ENCODE data around the gene MAS1.

MAS1 gene

GRCh38 chr6:159865226-159865920, 25.4 kb upstream of the MAS1 start:
- no peaks in the 10 kb centered on the region for H3K27me3 ChIP-seq (ENCODE audit: control insufficient read depth, insufficient read depth, low read length)
- no peaks in the 10 kb centered on the region for H3K9me3 ChIP-seq (ENCODE audit: control insufficient read depth, insufficient read depth, low read length)
- H3K4me3 ChIP-seq (ENCODE audit: low read depth, low read length): no peak overlapping the region
- no peaks in the 10 kb centered on the region for H3K36me3 ChIP-seq (ENCODE audit: control insufficient read depth, insufficient read depth, low read length)
- no peaks in the 10 kb centered on the region for H3K4me1 ChIP-seq (ENCODE audit: control insufficient read depth, insufficient read depth, low read length)
- H3K9ac ChIP-seq (ENCODE audit: low read depth, low read length): no peak overlapping the region

DNA sequence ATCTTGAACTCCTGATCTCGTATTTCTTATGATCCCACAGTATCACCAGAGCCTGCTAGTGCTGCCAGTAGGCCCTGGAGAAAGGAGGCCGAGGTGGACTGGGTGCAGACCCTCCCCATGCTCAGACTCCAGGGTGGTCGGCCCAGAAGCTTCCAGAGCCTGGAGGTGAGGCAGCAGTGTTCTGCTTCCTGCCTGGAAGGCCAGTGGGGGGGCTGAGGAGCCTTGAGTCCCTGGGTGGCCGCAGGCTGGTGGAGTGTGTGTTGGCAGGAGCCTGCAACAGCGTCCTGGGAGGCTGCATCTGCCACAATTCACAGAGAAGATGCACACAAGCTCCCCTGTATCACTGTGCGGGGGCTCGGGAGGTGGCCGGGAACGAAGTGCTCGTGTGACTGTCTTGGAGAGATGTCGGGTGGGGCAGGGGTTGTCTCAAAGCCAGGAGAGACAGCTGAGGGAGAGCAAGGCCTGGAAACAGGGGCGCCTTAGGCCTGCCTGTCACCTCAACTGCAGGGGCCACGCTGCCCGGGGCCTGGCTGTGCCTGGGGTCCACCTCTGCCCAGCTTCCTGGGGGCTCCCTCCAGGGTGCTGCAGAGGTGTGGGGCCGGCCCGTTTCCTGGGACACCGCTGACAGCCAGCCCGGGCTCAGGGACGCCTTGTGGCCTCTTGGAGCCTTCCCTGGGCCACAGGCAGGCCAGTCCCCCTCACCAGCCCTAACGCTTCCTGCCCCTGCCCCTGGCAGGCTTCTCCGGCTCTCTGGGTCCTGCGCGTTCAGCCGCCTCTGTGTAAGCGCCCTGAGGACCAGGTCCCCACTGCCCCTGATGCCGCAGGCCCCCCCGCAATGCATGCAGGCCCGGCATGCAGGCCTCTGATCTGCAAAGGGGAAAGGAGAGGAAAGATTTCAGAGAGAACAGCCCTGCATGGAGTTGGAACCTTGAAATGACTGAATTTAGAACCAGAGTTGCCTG, 24.2 kb upstream of the MAS1 start:
- Histone ChIP-seq H3K27me3 (ENCODE audit: control insufficient read depth, insufficient read depth, low read length) (no peaks in the 10 kb centered on the region), H3K4me3 (ENCODE audit: low read depth, low read length) (no peak overlapping the region), H3K9me3 (ENCODE audit: control insufficient read depth, insufficient read depth, low read length) (no peaks in the 10 kb centered on the region), H3K4me1 (ENCODE audit: control insufficient read depth, insufficient read depth, low read length) (no peaks in the 10 kb centered on the region), H3K9ac (ENCODE audit: low read depth, low read length) (no peak overlapping the region), H3K36me3 (ENCODE audit: control insufficient read depth, insufficient read depth, low read length) (no peaks in the 10 kb centered on the region)

DNA sequence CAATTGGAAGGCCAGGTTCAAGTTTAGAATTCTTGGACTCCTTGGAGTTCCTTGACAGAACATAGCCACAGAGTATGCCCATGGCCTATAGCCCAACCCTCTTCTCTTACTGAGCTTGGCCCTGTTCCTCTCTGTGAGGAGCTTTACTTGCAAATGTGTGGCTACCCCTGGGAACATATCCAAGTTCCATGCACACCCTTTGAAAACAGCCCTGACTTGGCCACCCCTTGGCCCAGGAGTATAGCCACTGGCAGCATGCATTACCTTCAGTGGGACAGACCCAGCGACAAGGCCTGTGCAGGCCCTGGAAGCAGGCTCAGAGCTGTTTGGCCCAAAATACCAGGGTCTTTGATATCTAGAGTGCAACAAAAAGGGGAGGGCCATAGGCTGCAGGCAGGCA, 19.5 kb upstream of the MAS1 start:
- H3K9me3 ChIP-seq (ENCODE audit: control insufficient read depth, insufficient read depth, low read length): no peaks in the 10 kb centered on the region
- no peak overlapping the region for H3K9ac ChIP-seq (ENCODE audit: low read depth, low read length)
- H3K36me3 ChIP-seq (ENCODE audit: control insufficient read depth, insufficient read depth, low read length): no peaks in the 10 kb centered on the region
- peaks cover 7% of the 10 kb centered on the region for H3K4me1 ChIP-seq (ENCODE audit: control insufficient read depth, insufficient read depth, low read length)
- no peaks in the 10 kb centered on the region for H3K27me3 ChIP-seq (ENCODE audit: control insufficient read depth, insufficient read depth, low read length)
- no peak overlapping the region for H3K4me3 ChIP-seq (ENCODE audit: low read depth, low read length)

- H3K9me3 ChIP-seq (ENCODE audit: control insufficient read depth, insufficient read depth, low read length): no peaks in the 10 kb centered on the region
- H3K4me3 ChIP-seq (ENCODE audit: low read depth, low read length): no peak overlapping the region
- H3K27me3 ChIP-seq (ENCODE audit: control insufficient read depth, insufficient read depth, low read length): no peaks in the 10 kb centered on the region
- no peak overlapping the region for H3K9ac ChIP-seq (ENCODE audit: low read depth, low read length)
- H3K36me3 ChIP-seq (ENCODE audit: control insufficient read depth, insufficient read depth, low read length): no peaks in the 10 kb centered on the region
- peaks cover 7% of the 10 kb centered on the region for H3K4me1 ChIP-seq (ENCODE audit: control insufficient read depth, insufficient read depth, low read length)
Measured at GRCh38 chr6:159871906-159872305, 18.9 kb upstream of the MAS1 start.

DNA sequence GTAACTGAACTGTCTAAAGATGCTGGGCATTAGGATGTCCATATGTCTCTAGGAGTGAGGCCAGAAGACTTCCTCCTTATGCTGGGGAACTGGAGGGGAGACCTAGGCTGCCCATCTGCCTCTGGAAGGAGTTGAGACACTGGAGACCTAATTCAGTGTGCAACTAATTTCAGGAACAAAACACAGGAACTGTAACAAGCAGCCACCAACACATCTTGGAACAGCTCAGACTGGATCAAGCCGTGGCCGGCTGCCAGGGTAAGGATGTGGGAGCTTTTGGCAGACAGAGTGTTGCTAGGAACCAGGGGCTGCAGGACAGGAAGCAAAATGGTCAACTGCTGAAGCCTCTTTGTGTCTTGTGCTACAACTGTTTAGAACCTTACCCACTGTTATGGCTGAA, 16.4 kb upstream of the MAS1 start:
- no peaks in the 10 kb centered on the region for H3K27me3 ChIP-seq (ENCODE audit: control insufficient read depth, insufficient read depth, low read length)
- no peaks in the 10 kb centered on the region for H3K36me3 ChIP-seq (ENCODE audit: control insufficient read depth, insufficient read depth, low read length)
- no peaks in the 10 kb centered on the region for H3K9me3 ChIP-seq (ENCODE audit: control insufficient read depth, insufficient read depth, low read length)
- peaks cover 7% of the 10 kb centered on the region for H3K4me1 ChIP-seq (ENCODE audit: control insufficient read depth, insufficient read depth, low read length)
- no peak overlapping the region for H3K4me3 ChIP-seq (ENCODE audit: low read depth, low read length)
- H3K9ac ChIP-seq (ENCODE audit: low read depth, low read length): no peak overlapping the region

GRCh38 chr6:159875194-159875593, 15.6 kb upstream of the MAS1 start:
- Histone ChIP-seq H3K9ac (ENCODE audit: low read depth, low read length) (no peak overlapping the region), H3K36me3 (ENCODE audit: control insufficient read depth, insufficient read depth, low read length) (no peaks in the 10 kb centered on the region), H3K9me3 (ENCODE audit: control insufficient read depth, insufficient read depth, low read length) (no peaks in the 10 kb centered on the region), H3K27me3 (ENCODE audit: control insufficient read depth, insufficient read depth, low read length) (no peaks in the 10 kb centered on the region), H3K4me1 (ENCODE audit: control insufficient read depth, insufficient read depth, low read length) (peaks cover 7% of the 10 kb centered on the region), H3K4me3 (ENCODE audit: low read depth, low read length) (no peak overlapping the region)

GRCh38 chr6:159876242-159876641, 14.5 kb upstream of the MAS1 start:
- Histone ChIP-seq H3K36me3 (ENCODE audit: control insufficient read depth, insufficient read depth, low read length) (no peaks in the 10 kb centered on the region), H3K9ac (ENCODE audit: low read depth, low read length) (no peak overlapping the region), H3K27me3 (ENCODE audit: control insufficient read depth, insufficient read depth, low read length) (no peaks in the 10 kb centered on the region), H3K4me3 (ENCODE audit: low read depth, low read length) (no peak overlapping the region), H3K9me3 (ENCODE audit: control insufficient read depth, insufficient read depth, low read length) (no peaks in the 10 kb centered on the region), H3K4me1 (ENCODE audit: control insufficient read depth, insufficient read depth, low read length) (peaks cover 7% of the 10 kb centered on the region)

DNA sequence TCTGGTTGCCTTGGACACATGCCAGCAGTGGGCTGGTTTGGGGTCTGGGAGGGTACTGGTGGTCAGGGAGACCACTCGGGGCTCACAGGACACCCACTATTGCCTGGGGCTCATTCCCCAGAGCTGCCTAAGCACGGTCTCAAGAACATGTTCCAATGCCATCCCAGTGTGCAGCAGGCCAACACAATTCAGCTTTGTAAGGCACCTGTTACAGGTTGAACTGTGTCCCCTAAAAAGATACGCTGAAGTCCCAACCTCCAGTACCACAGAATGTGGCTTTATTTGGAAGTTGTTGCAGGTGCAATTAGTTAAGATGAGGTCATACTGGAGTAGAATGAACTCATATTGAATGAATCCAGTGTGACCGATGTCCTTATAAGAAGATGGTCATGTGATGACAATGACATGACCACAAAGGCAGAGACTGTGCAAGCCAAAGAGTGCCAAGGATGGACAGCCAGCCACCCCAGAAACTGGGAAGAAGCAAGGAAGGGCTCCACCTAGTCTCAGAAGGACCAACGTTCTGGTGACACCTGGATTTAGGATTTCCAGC, 13.5 kb upstream of the MAS1 start:
- peaks cover 7% of the 10 kb centered on the region for H3K4me1 ChIP-seq (ENCODE audit: control insufficient read depth, insufficient read depth, low read length)
- no peak overlapping the region for H3K9ac ChIP-seq (ENCODE audit: low read depth, low read length)
- H3K27me3 ChIP-seq (ENCODE audit: control insufficient read depth, insufficient read depth, low read length): no peaks in the 10 kb centered on the region
- H3K4me3 ChIP-seq (ENCODE audit: low read depth, low read length): no peak overlapping the region
- no peaks in the 10 kb centered on the region for H3K36me3 ChIP-seq (ENCODE audit: control insufficient read depth, insufficient read depth, low read length)
- H3K9me3 ChIP-seq (ENCODE audit: control insufficient read depth, insufficient read depth, low read length): no peaks in the 10 kb centered on the region

- no peaks in the 10 kb centered on the region for H3K36me3 ChIP-seq (ENCODE audit: control insufficient read depth, insufficient read depth, low read length)
- no peak overlapping the region for H3K9ac ChIP-seq (ENCODE audit: low read depth, low read length)
- peaks cover 7% of the 10 kb centered on the region for H3K4me1 ChIP-seq (ENCODE audit: control insufficient read depth, insufficient read depth, low read length)
- H3K9me3 ChIP-seq (ENCODE audit: control insufficient read depth, insufficient read depth, low read length): no peaks in the 10 kb centered on the region
- no peaks in the 10 kb centered on the region for H3K27me3 ChIP-seq (ENCODE audit: control insufficient read depth, insufficient read depth, low read length)
- no peak overlapping the region for H3K4me3 ChIP-seq (ENCODE audit: low read depth, low read length)
Measured at GRCh38 chr6:159878341-159878740, 12.4 kb upstream of the MAS1 start.

- no peak overlapping the region for H3K9ac ChIP-seq (ENCODE audit: low read depth, low read length)
- peaks cover 7% of the 10 kb centered on the region for H3K4me1 ChIP-seq (ENCODE audit: control insufficient read depth, insufficient read depth, low read length)
- H3K9me3 ChIP-seq (ENCODE audit: control insufficient read depth, insufficient read depth, low read length): no peaks in the 10 kb centered on the region
- no peaks in the 10 kb centered on the region for H3K36me3 ChIP-seq (ENCODE audit: control insufficient read depth, insufficient read depth, low read length)
- no peak overlapping the region for H3K4me3 ChIP-seq (ENCODE audit: low read depth, low read length)
- H3K27me3 ChIP-seq (ENCODE audit: control insufficient read depth, insufficient read depth, low read length): no peaks in the 10 kb centered on the region
Measured at GRCh38 chr6:159879856-159880255, 10.9 kb upstream of the MAS1 start.

DNA sequence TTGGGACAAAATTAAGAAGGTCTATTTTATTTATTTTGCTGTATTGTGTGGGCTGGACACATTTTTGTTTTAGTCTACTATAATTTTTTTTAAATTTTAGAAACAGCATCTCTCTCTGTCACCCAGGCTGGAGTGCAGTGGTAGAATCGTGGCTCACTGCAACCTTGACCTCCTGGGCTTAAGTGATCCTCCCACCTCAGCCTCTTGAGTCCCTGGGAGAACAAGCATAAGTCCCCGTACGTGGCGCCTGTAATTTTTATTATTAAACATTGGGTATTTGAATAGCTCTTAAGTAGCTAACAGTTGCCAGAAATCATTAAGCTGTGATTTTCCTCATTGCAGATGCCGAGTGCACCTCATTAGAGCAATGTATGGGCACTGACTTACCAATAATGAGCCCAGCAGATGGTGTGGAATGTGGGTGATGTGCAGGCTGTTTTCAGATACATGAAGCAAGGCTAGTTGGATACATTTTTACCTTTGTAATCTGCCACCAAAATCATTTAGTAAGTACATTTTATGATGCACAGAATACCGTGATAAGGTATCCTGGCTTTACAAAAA, 10.3 kb upstream of the MAS1 start:
- no peaks in the 10 kb centered on the region for H3K27me3 ChIP-seq (ENCODE audit: control insufficient read depth, insufficient read depth, low read length)
- H3K9ac ChIP-seq (ENCODE audit: low read depth, low read length): no peak overlapping the region
- H3K36me3 ChIP-seq (ENCODE audit: control insufficient read depth, insufficient read depth, low read length): no peaks in the 10 kb centered on the region
- H3K4me3 ChIP-seq (ENCODE audit: low read depth, low read length): no peak overlapping the region
- H3K4me1 ChIP-seq (ENCODE audit: control insufficient read depth, insufficient read depth, low read length): peaks cover 5% of the 10 kb centered on the region
- H3K9me3 ChIP-seq (ENCODE audit: control insufficient read depth, insufficient read depth, low read length): no peaks in the 10 kb centered on the region
